ENCODE results near the gene DPY30. TPM values are rescaled to one million over a fixed set of nuclear protein-coding genes. Genes with fewer than 3 reads are reported as not detected.
"Not testable (repeated sequence)": the region's sequence is repeated elsewhere in the genome, so short reads cannot be mapped to it uniquely, and the experiment has no call there.

The DPY30 gene
- total RNA-seq, 2 donors from 2014 or later = 22.0 to 27.0 TPM

DNA sequence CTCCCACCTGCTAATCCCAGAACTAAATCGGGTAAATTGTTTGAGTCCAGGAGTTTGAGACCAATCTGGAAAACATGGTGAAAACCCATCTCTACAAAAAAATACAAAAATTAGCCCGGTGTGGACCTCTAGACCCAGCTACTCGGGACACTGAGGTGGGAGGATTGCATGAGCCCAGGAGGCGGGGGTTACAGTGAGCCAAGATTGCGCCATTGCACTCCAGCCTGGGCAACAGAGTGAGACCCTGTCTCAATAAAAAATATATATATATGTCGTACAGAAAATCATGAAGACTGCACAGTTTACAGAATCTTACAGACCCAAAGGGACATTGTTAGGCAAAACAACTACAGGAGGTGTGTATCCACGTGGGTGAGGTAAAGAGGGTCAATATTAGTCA lies 4.0 kb upstream of the DPY30 start:
- H3K36me3 Mint-ChIP-seq (ENCODE audit: low read depth) = no peaks in the 10 kb centered on the region
- peaks cover 8% of the 10 kb centered on the region for H3K4me1 Mint-ChIP-seq
- H3K27me3 Mint-ChIP-seq = no peaks in the 10 kb centered on the region
- DNase-seq (no peak), ATAC-seq (no peak)
- H3K27ac Mint-ChIP-seq = no peak overlapping the region
- H3K9me3 ChIP-seq (ENCODE audit: control insufficient read depth, low read length, poor library complexity, severe bottlenecking) = no peaks in the 10 kb centered on the region
- H3K4me3 Mint-ChIP-seq = no peak overlapping the region

- peaks cover 20% of the 10 kb centered on the region for H3K4me1 Mint-ChIP-seq
- H3K36me3 Mint-ChIP-seq (ENCODE audit: low read depth); DNase-seq; H3K27me3 Mint-ChIP-seq; H3K27ac Mint-ChIP-seq; H3K9me3 ChIP-seq (ENCODE audit: control insufficient read depth, low read length, poor library complexity, severe bottlenecking); H3K4me3 Mint-ChIP-seq; ATAC-seq: not testable (repeated sequence)
Measured at GRCh38 chr2:32034198-32034887, 5.3 kb downstream of the DPY30 start.

GRCh38 chr2:32018789-32019482 lies 20.7 kb downstream of the DPY30 start:
- H3K4me1 Mint-ChIP-seq; ATAC-seq; H3K9me3 ChIP-seq (ENCODE audit: control insufficient read depth, low read length, poor library complexity, severe bottlenecking); H3K4me3 Mint-ChIP-seq; H3K27me3 Mint-ChIP-seq; H3K27ac Mint-ChIP-seq; DNase-seq; H3K36me3 Mint-ChIP-seq (ENCODE audit: low read depth): not testable (repeated sequence)

GRCh38 chr2:32012872-32013271 lies 26.7 kb downstream of the DPY30 start:
- Mint-ChIP-seq H3K27ac (peak overlapping the region; percentile 86), H3K4me1 (peaks cover 19% of the 10 kb centered on the region), H3K36me3 (ENCODE audit: low read depth) (no peaks in the 10 kb centered on the region), H3K27me3 (no peaks in the 10 kb centered on the region), H3K4me3 (no peak overlapping the region)
- ATAC-seq (no peak), DNase-seq (no peak)
- no peaks in the 10 kb centered on the region for H3K9me3 ChIP-seq (ENCODE audit: control insufficient read depth, low read length, poor library complexity, severe bottlenecking)

GRCh38 chr2:32011485-32011960 lies 28.1 kb downstream of the DPY30 start:
- H3K27ac Mint-ChIP-seq = peak overlapping the region; percentile 86
- ATAC-seq (no peak), DNase-seq (no peak)
- no peaks in the 10 kb centered on the region for H3K36me3 Mint-ChIP-seq (ENCODE audit: low read depth)
- H3K9me3 ChIP-seq (ENCODE audit: control insufficient read depth, low read length, poor library complexity, severe bottlenecking) = no peaks in the 10 kb centered on the region
- peaks cover 26% of the 10 kb centered on the region for H3K4me1 Mint-ChIP-seq
- no peaks in the 10 kb centered on the region for H3K27me3 Mint-ChIP-seq
- peak overlapping the region; percentile 91 for H3K4me3 Mint-ChIP-seq

- ATAC-seq = peak; percentile 79
- H3K4me1 Mint-ChIP-seq = peaks cover 30% of the 10 kb centered on the region
Measured at GRCh38 chr2:32010670-32011484, 28.7 kb downstream of the DPY30 start, which contains the start of gene MEMO1. Gene MEMO1 (minus strand): TSS chr2:32011008. CDS start chr2:32010247, 761 bp downstream.

GRCh38 chr2:32010280-32010669 lies 29.3 kb downstream of the DPY30 start:
- H3K4me3 Mint-ChIP-seq = peak overlapping the region; percentile 61
- peak overlapping the region; percentile 86 for H3K27ac Mint-ChIP-seq
- peaks cover 36% of the 10 kb centered on the region for H3K4me1 Mint-ChIP-seq
- peak; percentile 78 for ATAC-seq
- not testable (repeated sequence) for H3K27me3 Mint-ChIP-seq; H3K9me3 ChIP-seq (ENCODE audit: control insufficient read depth, low read length, poor library complexity, severe bottlenecking); H3K36me3 Mint-ChIP-seq (ENCODE audit: low read depth)
- DNase-seq = peak; percentile 50 to 66 (median 59)

More at GRCh38 chr2:32010670-32011484, 28.7 kb downstream of the DPY30 start, which contains the start of gene MEMO1:
- H3K27me3 Mint-ChIP-seq = no peaks in the 10 kb centered on the region
- DNase-seq = peak; percentile 76 to 83 (median 80)
- peak within 1 kb of the TSS; percentile 91 for H3K4me3 Mint-ChIP-seq
- no peaks in the 10 kb centered on the region for H3K9me3 ChIP-seq (ENCODE audit: control insufficient read depth, low read length, poor library complexity, severe bottlenecking)
- H3K36me3 Mint-ChIP-seq (ENCODE audit: low read depth) = peaks cover 2% of the 10 kb centered on the region
- peak within 1 kb of the TSS; percentile 86 for H3K27ac Mint-ChIP-seq

- DNase-seq = peak; percentile 19 to 32 (median 24)
- peaks cover 2% of the 10 kb centered on the region for H3K36me3 Mint-ChIP-seq (ENCODE audit: low read depth)
- ATAC-seq = peak; percentile 2
- H3K4me3 Mint-ChIP-seq = peak overlapping the region; percentile 95
- no peaks in the 10 kb centered on the region for H3K9me3 ChIP-seq (ENCODE audit: control insufficient read depth, low read length, poor library complexity, severe bottlenecking)
- no peaks in the 10 kb centered on the region for H3K27me3 Mint-ChIP-seq
- peaks cover 42% of the 10 kb centered on the region for H3K4me1 Mint-ChIP-seq
- H3K27ac Mint-ChIP-seq = peak overlapping the region; percentile 86
Measured at GRCh38 chr2:32009516-32010256, 29.9 kb downstream of the DPY30 start.

- peak overlapping the region; percentile 95 for H3K4me3 Mint-ChIP-seq
- no peaks in the 10 kb centered on the region for H3K9me3 ChIP-seq (ENCODE audit: control insufficient read depth, low read length, poor library complexity, severe bottlenecking)
- H3K27me3 Mint-ChIP-seq = no peaks in the 10 kb centered on the region
- peaks cover 2% of the 10 kb centered on the region for H3K36me3 Mint-ChIP-seq (ENCODE audit: low read depth)
- H3K4me1 Mint-ChIP-seq = peaks cover 48% of the 10 kb centered on the region
- ATAC-seq (no peak), DNase-seq (peak in 1 of 3 donors; percentile 10)
- H3K27ac Mint-ChIP-seq = peak overlapping the region; percentile 86
Measured at GRCh38 chr2:32008805-32009515, 30.6 kb downstream of the DPY30 start.

- Mint-ChIP-seq H3K4me1 (peaks cover 51% of the 10 kb centered on the region), H3K27ac (no peak overlapping the region), H3K36me3 (ENCODE audit: low read depth) (peaks cover 2% of the 10 kb centered on the region), H3K27me3 (no peaks in the 10 kb centered on the region), H3K4me3 (no peak overlapping the region)
- DNase-seq (no peak), ATAC-seq (no peak)
- H3K9me3 ChIP-seq (ENCODE audit: control insufficient read depth, low read length, poor library complexity, severe bottlenecking) = no peaks in the 10 kb centered on the region
Measured at GRCh38 chr2:32007121-32007391, 32.5 kb downstream of the DPY30 start.

DNA sequence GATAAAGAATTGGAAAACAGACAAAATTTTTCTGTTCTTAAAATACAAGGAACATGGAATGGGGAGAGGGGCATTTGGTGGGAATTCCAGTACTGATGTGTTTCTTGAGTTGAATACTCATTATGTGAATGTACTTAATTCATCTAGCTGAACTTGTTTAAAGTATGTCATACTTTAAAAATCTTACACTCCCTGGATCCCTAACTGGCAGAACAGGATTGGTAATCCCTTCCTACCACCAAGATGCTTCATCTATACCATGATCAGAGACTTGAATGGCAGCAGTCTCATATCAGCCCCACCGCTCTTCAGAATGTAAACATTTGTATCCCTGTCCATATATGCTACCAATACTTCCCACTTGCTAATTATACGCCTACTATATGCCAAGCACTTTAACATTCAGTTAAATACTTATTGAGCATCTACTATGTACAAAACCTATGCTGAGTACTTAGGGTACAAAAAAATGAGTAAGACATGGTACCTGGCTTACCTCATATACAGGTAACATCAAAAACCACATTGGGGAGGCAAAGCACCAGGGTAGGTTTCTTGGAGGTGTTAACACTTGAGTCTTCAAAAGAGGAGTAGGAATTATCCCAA lies 34.1 kb downstream of the DPY30 start:
- ATAC-seq (no peak), DNase-seq (no peak)
- H3K27me3 Mint-ChIP-seq = no peaks in the 10 kb centered on the region
- H3K9me3 ChIP-seq (ENCODE audit: control insufficient read depth, low read length, poor library complexity, severe bottlenecking) = no peaks in the 10 kb centered on the region
- H3K36me3 Mint-ChIP-seq (ENCODE audit: low read depth) = peaks cover 2% of the 10 kb centered on the region
- H3K4me1 Mint-ChIP-seq = peaks cover 45% of the 10 kb centered on the region
- H3K27ac Mint-ChIP-seq = no peak overlapping the region
- peak overlapping the region; percentile 64 for H3K4me3 Mint-ChIP-seq

GRCh38 chr2:32003791-32004190 lies 35.8 kb downstream of the DPY30 start:
- H3K9me3 ChIP-seq (ENCODE audit: control insufficient read depth, low read length, poor library complexity, severe bottlenecking) = no peaks in the 10 kb centered on the region
- Mint-ChIP-seq H3K4me1 (peaks cover 49% of the 10 kb centered on the region), H3K4me3 (no peak overlapping the region), H3K27me3 (no peaks in the 10 kb centered on the region), H3K27ac (no peak overlapping the region), H3K36me3 (ENCODE audit: low read depth) (peaks cover 2% of the 10 kb centered on the region)
- ATAC-seq (no peak), DNase-seq (no peak)

Measured in T-helper 17 cell (primary cell).